Heart left ventricle (tissue), 16 donors: ENCODE measurements around the gene TCFL5. TPM values are rescaled to one million over a fixed set of nuclear protein-coding genes. Genes with fewer than 3 reads are reported as not detected.
A peak's percentile ranks its signal among the peaks of the same experiment; 100 is the strongest.

Experiments used
- ATAC-seq, 4 donors: fragments of 200-7000 bp; cut with Tn5 transposase; one replicate each; pipeline ENCODE4 v1.9.1; 2020 to 2022; ENCODE audit warnings: moderate library complexity in 4 of 4, mild to moderate bottlenecking in 3 of 4, moderate number of reproducible peaks in 1 of 4
- DNase-seq, 5 donors: peaks; one replicate each; pipeline ENCODE4 v3.0.0-alpha.2; 2020
- H3K27ac ChIP-seq, 12 donors: fragments of 200-600 bp; sonication (generic) in 4 of 12; one replicate each; pipeline versions ENCODE4 v1.5.0 to v1.8.0; 2016 to 2022; ENCODE audit warnings: mild to moderate bottlenecking in 2 of 12
- H3K27me3 ChIP-seq, 9 donors: fragments of 200-600 bp; sonication (generic) in 2 of 9; one replicate each; pipeline versions ENCODE4 v1.5.1 to v1.8.0; 2016 to 2022; ENCODE audit warnings: mild to moderate bottlenecking in 3 of 9
- H3K36me3 ChIP-seq, 9 donors: fragments of 200-600 bp; sonication (generic) in 2 of 9; one replicate each; pipeline versions ENCODE4 v1.5.0 to v1.8.0; 2018 to 2022; ENCODE audit warnings: mild to moderate bottlenecking in 2 of 9
- H3K4me1 ChIP-seq, 12 donors: fragments of 200-600 bp; sonication (generic) in 4 of 12; one replicate each; pipeline versions ENCODE4 v1.5.0 to v1.8.0; 2016 to 2022; ENCODE audit warnings: mild to moderate bottlenecking in 3 of 12
- H3K4me3 ChIP-seq, 12 donors: fragments of 200-600 bp; sonication (generic) in 4 of 12; one replicate each; pipeline versions ENCODE4 v1.5.0 to v1.8.0; 2017 to 2022; ENCODE audit warnings: mild to moderate bottlenecking in 9 of 12, moderate library complexity in 4 of 12
- H3K9me3 ChIP-seq, 12 donors: fragments of 200-600 bp; sonication (generic) in 4 of 12; one replicate each; pipeline versions ENCODE4 v1.5.0 to v1.8.0; 2016 to 2022; ENCODE audit warnings: mild to moderate bottlenecking in 1 of 12
- CTCF ChIP-seq, 12 donors: fragments of 200-600 bp; sonication (generic) in 4 of 12; IDR thresholded peaks; one replicate each; pipeline versions ENCODE4 v1.5.0 to v1.8.0; 2018 to 2022; ENCODE audit warnings: antibody characterized with exemption in 12 of 12, mild to moderate bottlenecking in 5 of 12
- POLR2A ChIP-seq, 2 donors: fragments of 450-650 bp; IDR thresholded peaks; one replicate each; pipeline ENCODE4 v1.6.1; 2017; ENCODE audit warnings: antibody characterized with exemption in 2 of 2, mild to moderate bottlenecking in 2 of 2, moderate library complexity in 2 of 2
- WGBS, 4 donors: extraction: QIAGEN DNeasy Blood & Tissue Kit in 2 of 4; methylation state at CpG; one replicate each; pipeline versions ENCODE4 v1.1.5 to v1.1.7; 2013 to 2018; 5-methylcytosine and 5-hydroxymethylcytosine counted together
- intact Hi-C, 10 donors: fragments of 100-400 bp; cut with DNase I; formaldehyde crosslinking; loops; one replicate each; pipeline versions ENCODE4 v1.11.1 to v1.14.2; 2022
- polyA plus RNA-seq, 2 donors: library from polyadenylated mRNA; stranded (reverse); fragments of 200-250 nt; gene quantifications; one replicate each; pipeline ENCODE4 v1.2.3, GENCODE V29; 2013
- total RNA-seq, 9 donors: library from RNA; depleted of rRNA in 2 of 9; stranded (reverse); fragments of >200 nt in 2 of 9; fragmentation: NEBNext Ultra II Directional in 3 of 9; extraction: Animal tissue kit (Norgen Biotek cat#: 25700) in 3 of 9; gene quantifications; one replicate each; pipeline versions ENCODE4 v1.1.0 to v1.2.4, GENCODE V29; 2016 to 2023
- donor health status: ischemic (EF 13 %, LVEDD 7.1; RV severe dilation, severe dysfunction).
- donor health status: healthy with polysubstance abuse.
- donor health status: DM: no; HTN: yes; CAD: no.
- donor health status: DM: no; HTN: no; CAD: no.
- donor health status: ischemic (EF 25% LVEDD 6.9; RV normal size, moderate dysfunction).
- donor health status: ischemic (EF 25% LVEDD 5.7; RV mildly dilated, moderate dysfunction).
- donor health status: healthy.
- donor health status: DM: yes; HTN: yes; CAD: no.
- donor health status: ischemic (EF 35%, LVEDD 5.7; RV mildly dilated, moderate dysfunction).
- donor health status: nonischemic (EF 11% LVEDD 7.7; RV severe dilation, severe dysfunction).
- donor health status: DM: yes; HTN: yes; CAD: no.
- donor health status: PGD.
- donor health status: ischemic (EF 29% LVEDD 5.4; RV normal size, mild dysfunction).
- donor health status: nonischemic (EF 23%, LVEDD 6.1; RV moderate dilation, normal function).

Gene TCFL5
- total and polyA plus RNA-seq, 11 donors, result 2.5 to 8.2 (median 5.9) TPM

- WGBS, 4 donors, result 92 to 97% (median 95%) methylated on average over 8 of the region's 8 CpGs
Observed at GRCh38 chr20:62839261-62839660, 22.4 kb downstream of the TCFL5 start.

GRCh38 chr20:62838128-62838891 is 23.3 kb downstream of the TCFL5 start:
- intact Hi-C loops, result no loop called here
- peak in 3 of 5 donors; percentile 22 to 64 (median 49) for DNase-seq
- WGBS, 4 donors, result 77 to 82% (median 79%) methylated on average over 27 of the region's 27 CpGs
- no peaks in the 10 kb centered on the region for H3K27me3 ChIP-seq
- TF ChIP-seq CTCF (IDR thresholded peaks at IDR 0.05) (no peak), POLR2A (IDR thresholded peaks at IDR 0.05) (no peak)
- no peak overlapping the region for H3K4me3 ChIP-seq
- peak in 3 of 4 donors; percentile 31 to 84 (median 68) for ATAC-seq
- no peaks in the 10 kb centered on the region for H3K36me3 ChIP-seq
- peaks cover 0 to 8% (median 0%) of the 10 kb centered on the region in 12 donors for H3K4me1 ChIP-seq
- no peak overlapping the region for H3K27ac ChIP-seq
- H3K9me3 ChIP-seq, result no peaks in the 10 kb centered on the region

More at GRCh38 chr20:62839261-62839660, 22.4 kb downstream of the TCFL5 start:
- ATAC-seq (no peak), DNase-seq (peak in 1 of 5 donors; percentile 8)
- no peaks in the 10 kb centered on the region for H3K9me3 ChIP-seq
- no peaks in the 10 kb centered on the region for H3K27me3 ChIP-seq
- H3K27ac ChIP-seq, result no peak overlapping the region
- intact Hi-C loops, result no loop called here
- H3K4me3 ChIP-seq, result no peak overlapping the region
- H3K36me3 ChIP-seq, result no peaks in the 10 kb centered on the region
- H3K4me1 ChIP-seq, result peaks cover 0 to 8% (median 0%) of the 10 kb centered on the region in 12 donors
- no peak for TF ChIP-seq CTCF (IDR thresholded peaks at IDR 0.05)
- TF ChIP-seq POLR2A (IDR thresholded peaks at IDR 0.05), result no peak

- ATAC-seq (no peak), DNase-seq (no peak)
- Histone ChIP-seq H3K4me1 (peaks cover 0 to 12% (median 0%) of the 10 kb centered on the region in 12 donors), H3K27me3 (no peaks in the 10 kb centered on the region), H3K36me3 (no peaks in the 10 kb centered on the region), H3K27ac (no peak overlapping the region), H3K9me3 (no peaks in the 10 kb centered on the region), H3K4me3 (no peak overlapping the region)
- TF ChIP-seq CTCF (IDR thresholded peaks at IDR 0.05), result no peak
- no peak for TF ChIP-seq POLR2A (IDR thresholded peaks at IDR 0.05)
- WGBS, 4 donors, result 92 to 95% (median 93%) methylated on average over 8 of the region's 8 CpGs
- intact Hi-C loops, result no loop called here
Observed at GRCh38 chr20:62837790-62838127, 23.9 kb downstream of the TCFL5 start.

- intact Hi-C loops, result no loop called here
- Histone ChIP-seq H3K4me1 (peaks cover 0 to 19% (median 0%) of the 10 kb centered on the region in 12 donors), H3K4me3 (no peak overlapping the region), H3K9me3 (no peaks in the 10 kb centered on the region), H3K36me3 (no peaks in the 10 kb centered on the region), H3K27me3 (no peaks in the 10 kb centered on the region), H3K27ac (no peak overlapping the region)
- ATAC-seq (no peak), DNase-seq (no peak)
- WGBS, 4 donors, result 93 to 94% (median 94%) methylated on average over 18 to 19 of the region's 19 CpGs
- TF ChIP-seq POLR2A (IDR thresholded peaks at IDR 0.05) (no peak), CTCF (IDR thresholded peaks at IDR 0.05) (no peak)
Observed at GRCh38 chr20:62836967-62837490, 24.6 kb downstream of the TCFL5 start.
